ES-I3 (cell line): Measurements from ENCODE around the gene B9D1.

Experiments used
- H3K36me3 ChIP-seq: 2 replicates; pipeline ENCODE4 v1.6.1; 2013; ENCODE audit warnings: mild to moderate bottlenecking, low read length, control low read depth, moderate library complexity; ENCODE audit not compliant: insufficient read depth
- H3K4me1 ChIP-seq: 2 replicates; pipeline ENCODE4 v1.6.1; 2013; ENCODE audit warnings: mild to moderate bottlenecking, control low read depth, low read length; ENCODE audit not compliant: insufficient read depth
- H3K9ac ChIP-seq: 2 replicates; pipeline ENCODE4 v1.6.1; 2013; ENCODE audit warnings: low read depth, mild to moderate bottlenecking, low read length, moderate library complexity
- H3K9me3 ChIP-seq: 2 replicates; pipeline ENCODE4 v1.6.1; 2013; ENCODE audit warnings: mild to moderate bottlenecking, low read length, moderate library complexity; ENCODE audit not compliant: control insufficient read depth, insufficient read depth

B9D1 gene

DNA sequence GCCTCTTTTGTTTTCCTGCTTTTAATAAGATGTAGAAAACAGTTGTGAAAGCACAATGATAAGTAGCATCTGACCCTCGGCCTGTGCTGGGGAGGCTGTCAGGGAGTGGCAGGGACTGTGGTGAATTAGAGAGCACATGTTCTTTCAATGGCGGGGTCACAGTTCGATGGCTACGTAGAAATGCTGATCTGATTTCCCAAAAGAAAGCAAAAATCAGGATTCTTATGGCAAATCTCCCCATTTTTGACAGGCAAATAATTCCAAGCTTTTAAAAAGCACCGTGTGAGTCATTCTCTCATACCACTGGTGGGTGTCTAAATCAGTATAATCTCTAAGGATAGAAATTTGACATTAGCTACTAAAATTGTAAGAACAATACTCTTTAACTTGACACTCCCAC lies 11.6 kb upstream of the B9D1 start:
- Histone ChIP-seq H3K9me3 (no peaks in the 10 kb centered on the region), H3K9ac (no peak overlapping the region), H3K4me1 (peaks cover under 1% of the 10 kb centered on the region; the same call in 1 of the 2 replicates), H3K36me3 (0 out of 2 replicates have a peak, but pooled peaks cover 1% of the 10 kb centered on the region)

GRCh38 chr17:19372866-19373504 lies 10.5 kb upstream of the B9D1 start:
- no peaks in the 10 kb centered on the region for H3K36me3 ChIP-seq
- H3K4me1 ChIP-seq, result no peaks in the 10 kb centered on the region
- no peaks in the 10 kb centered on the region for H3K9me3 ChIP-seq
- H3K9ac ChIP-seq, result no peak overlapping the region

- H3K9ac ChIP-seq, result no peak overlapping the region
- no peaks in the 10 kb centered on the region for H3K4me1 ChIP-seq
- no peaks in the 10 kb centered on the region for H3K9me3 ChIP-seq
Observed at GRCh38 chr17:19372439-19372838, 9.9 kb upstream of the B9D1 start.

DNA sequence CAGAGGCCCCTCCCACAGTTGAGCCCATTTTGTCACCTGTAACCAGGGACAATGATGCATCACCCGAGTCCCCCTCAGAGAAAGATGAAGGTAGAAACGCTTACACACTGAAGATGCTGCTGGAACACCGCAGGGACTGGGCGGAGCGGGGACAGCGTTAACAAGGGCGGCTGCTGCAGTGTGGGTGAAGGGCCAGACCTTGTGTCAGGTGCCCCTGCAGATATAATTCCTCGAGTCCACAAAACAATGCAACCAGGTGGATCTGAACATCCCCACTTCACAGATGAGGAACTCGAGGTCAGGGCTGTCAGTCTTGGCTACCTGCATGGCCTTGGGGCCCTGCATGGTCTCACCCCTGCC lies 9.5 kb upstream of the B9D1 start:
- Histone ChIP-seq H3K9me3 (no peaks in the 10 kb centered on the region), H3K4me1 (no peaks in the 10 kb centered on the region), H3K9ac (no peak overlapping the region), H3K36me3 (no peaks in the 10 kb centered on the region)

More at GRCh38 chr17:19372439-19372838, 9.9 kb upstream of the B9D1 start:
- H3K36me3 ChIP-seq, result no peaks in the 10 kb centered on the region

DNA sequence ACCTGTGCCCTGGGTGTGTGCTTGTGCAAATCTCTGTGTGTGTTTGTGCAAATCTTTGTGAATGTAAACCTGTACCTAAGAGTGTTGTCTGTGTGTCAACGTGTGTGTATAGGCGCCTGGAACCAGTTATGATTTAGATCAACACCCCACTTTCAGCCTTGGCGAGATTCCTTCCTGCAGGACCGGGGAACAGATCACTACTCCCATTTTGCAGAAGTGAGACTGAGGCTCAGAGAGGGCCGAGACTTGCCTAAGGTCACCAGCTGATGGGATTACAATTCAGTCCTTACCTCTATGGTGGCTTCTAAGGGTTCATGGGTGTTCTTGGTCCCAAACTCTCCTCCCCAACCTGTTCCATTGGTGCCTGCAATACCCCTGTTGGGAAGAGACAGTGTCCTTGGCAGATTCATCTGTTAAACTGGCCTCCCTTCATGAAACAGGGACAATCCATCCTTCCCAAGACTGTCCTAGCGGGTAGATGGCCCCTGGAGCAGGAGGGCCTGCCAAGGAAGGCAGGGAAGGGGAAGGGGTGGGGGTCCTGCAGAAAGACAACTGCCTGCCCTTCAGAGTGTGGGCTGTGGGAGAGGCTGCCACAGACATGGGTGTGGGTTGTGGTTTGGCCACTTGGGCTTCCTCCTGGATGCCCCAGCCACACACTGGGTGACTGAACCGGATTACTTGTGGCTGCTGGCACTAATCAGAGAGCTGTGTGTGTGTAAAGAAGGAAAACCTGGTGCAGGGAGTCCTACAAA lies 8.9 kb upstream of the B9D1 start:
- no peak overlapping the region for H3K9ac ChIP-seq
- H3K4me1 ChIP-seq, result no peaks in the 10 kb centered on the region
- no peaks in the 10 kb centered on the region for H3K9me3 ChIP-seq
- H3K36me3 ChIP-seq, result no peaks in the 10 kb centered on the region

- no peak overlapping the region for H3K9ac ChIP-seq
- H3K9me3 ChIP-seq, result no peaks in the 10 kb centered on the region
- no peaks in the 10 kb centered on the region for H3K4me1 ChIP-seq
- H3K36me3 ChIP-seq, result no peaks in the 10 kb centered on the region
Observed at GRCh38 chr17:19370493-19370960, 8.0 kb upstream of the B9D1 start.

- Histone ChIP-seq H3K36me3 (no peaks in the 10 kb centered on the region), H3K9ac (no peak overlapping the region), H3K4me1 (no peaks in the 10 kb centered on the region), H3K9me3 (no peaks in the 10 kb centered on the region)
Observed at GRCh38 chr17:19369846-19370492, 7.4 kb upstream of the B9D1 start.

GRCh38 chr17:19369107-19369778 lies 6.7 kb upstream of the B9D1 start:
- Histone ChIP-seq H3K4me1 (no peaks in the 10 kb centered on the region), H3K36me3 (no peaks in the 10 kb centered on the region), H3K9me3 (no peaks in the 10 kb centered on the region), H3K9ac (no peak overlapping the region)

- Histone ChIP-seq H3K9ac (no peak overlapping the region), H3K36me3 (no peaks in the 10 kb centered on the region), H3K4me1 (peaks cover 3% of the 10 kb centered on the region; the same call in 1 of the 2 replicates), H3K9me3 (no peaks in the 10 kb centered on the region)
Observed at GRCh38 chr17:19368229-19368628, 5.7 kb upstream of the B9D1 start.

GRCh38 chr17:19366637-19366972 lies 4.1 kb upstream of the B9D1 start:
- Histone ChIP-seq H3K9ac (no peak overlapping the region), H3K4me1 (peaks cover 5% of the 10 kb centered on the region; the same call in 1 of the 2 replicates), H3K36me3 (no peaks in the 10 kb centered on the region), H3K9me3 (no peaks in the 10 kb centered on the region)

- Histone ChIP-seq H3K36me3 (no peaks in the 10 kb centered on the region), H3K9me3 (no peaks in the 10 kb centered on the region), H3K4me1 (peaks cover 5% of the 10 kb centered on the region; the same call in 1 of the 2 replicates), H3K9ac (no peak overlapping the region)
Observed at GRCh38 chr17:19365833-19366636, 3.5 kb upstream of the B9D1 start.

DNA sequence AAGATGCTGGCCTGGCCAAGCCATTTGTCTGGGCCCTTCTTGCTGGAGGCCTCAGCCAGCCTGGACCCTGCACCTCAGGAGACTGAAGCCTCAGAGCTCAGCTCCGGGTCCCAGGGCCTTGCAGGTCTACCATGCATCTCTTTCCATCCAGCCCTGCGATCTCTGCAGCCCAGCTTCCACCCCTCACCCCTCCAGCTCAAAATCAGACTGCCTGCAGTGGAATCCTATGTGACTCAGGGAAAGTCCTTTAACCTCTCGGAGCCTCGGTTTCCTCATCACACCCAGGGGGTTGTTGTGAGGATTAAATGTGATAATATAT lies 2.9 kb upstream of the B9D1 start:
- H3K4me1 ChIP-seq, result peaks cover 5% of the 10 kb centered on the region; the same call in 1 of the 2 replicates
- H3K36me3 ChIP-seq, result no peaks in the 10 kb centered on the region
- no peak overlapping the region for H3K9ac ChIP-seq
- H3K9me3 ChIP-seq, result no peaks in the 10 kb centered on the region

GRCh38 chr17:19364699-19365498 lies 2.4 kb upstream of the B9D1 start:
- Histone ChIP-seq H3K4me1 (peaks cover 5% of the 10 kb centered on the region; the same call in 1 of the 2 replicates), H3K36me3 (no peaks in the 10 kb centered on the region), H3K9ac (no peak overlapping the region), H3K9me3 (no peaks in the 10 kb centered on the region)
